ENCODE data around the gene TRAPPC8.

GRCh38 chr18:31979714-31980113 lies 36.8 kb upstream of the TRAPPC8 start:
- TF ChIP-seq, protein P1, sequence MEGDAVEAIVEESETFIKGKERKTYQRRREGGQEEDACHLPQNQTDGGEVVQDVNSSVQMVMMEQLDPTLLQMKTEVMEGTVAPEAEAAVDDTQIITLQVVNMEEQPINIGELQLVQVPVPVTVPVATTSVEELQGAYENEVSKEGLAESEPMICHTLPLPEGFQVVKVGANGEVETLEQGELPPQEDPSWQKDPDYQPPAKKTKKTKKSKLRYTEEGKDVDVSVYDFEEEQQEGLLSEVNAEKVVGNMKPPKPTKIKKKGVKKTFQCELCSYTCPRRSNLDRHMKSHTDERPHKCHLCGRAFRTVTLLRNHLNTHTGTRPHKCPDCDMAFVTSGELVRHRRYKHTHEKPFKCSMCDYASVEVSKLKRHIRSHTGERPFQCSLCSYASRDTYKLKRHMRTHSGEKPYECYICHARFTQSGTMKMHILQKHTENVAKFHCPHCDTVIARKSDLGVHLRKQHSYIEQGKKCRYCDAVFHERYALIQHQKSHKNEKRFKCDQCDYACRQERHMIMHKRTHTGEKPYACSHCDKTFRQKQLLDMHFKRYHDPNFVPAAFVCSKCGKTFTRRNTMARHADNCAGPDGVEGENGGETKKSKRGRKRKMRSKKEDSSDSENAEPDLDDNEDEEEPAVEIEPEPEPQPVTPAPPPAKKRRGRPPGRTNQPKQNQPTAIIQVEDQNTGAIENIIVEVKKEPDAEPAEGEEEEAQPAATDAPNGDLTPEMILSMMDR (IDR thresholded peaks at IDR 0.05), result no peak
- no peak for TF ChIP-seq POLR2A (IDR thresholded peaks at IDR 0.05)

Data from lower leg skin (tissue), 3 donors.